HCT116 (cell line): Measurements from ENCODE around the gene MUC5B. TPM values are rescaled to one million over a fixed set of nuclear protein-coding genes. Genes with fewer than 3 reads are reported as not detected.

Experiments
- ATAC-seq: fragments of 200-7000 bp; cut with Tn5 transposase; 2 replicates; pipeline ENCODE4 v1.9.1; 2020; ENCODE audit warnings: mild to moderate bottlenecking, moderate library complexity
- BruUV-seq: library from RNA; stranded (reverse); fragments of 400-500 nt; replicated peaks from 2 replicates; lab custom pipeline; 2021; lab: Mats Ljungman, UMichigan
- CTCF ChIA-PET: fragments of 300-600 bp; sonication (Branson Sonifier 250); formaldehyde crosslinking; loops from one replicate; lab custom pipeline; 2021; ENCODE audit warnings: antibody characterized with exemption; lab: Charles Lee
- POLR2A ChIA-PET: fragments of 300-600, 350-600 bp; sonication (Branson Sonifier 250); formaldehyde crosslinking; loops from one replicate; lab custom pipeline; 2021; ENCODE audit warnings: antibody characterized with exemption; lab: Charles Lee
- RAD21 ChIA-PET, 2 experiments: fragments of 300-600 bp; sonication (Branson Sonifier 250); formaldehyde crosslinking; loops; one replicate each; lab custom pipeline; 2023; ENCODE audit warnings: low total read pairs in 2 of 2; ENCODE audit not compliant: uncharacterized antibody in 2 of 2, unreplicated experiment in 2 of 2, low non-redundant PET in 1 of 2; lab: Charles Lee
- DNase-seq: peaks from one replicate; pipeline ENCODE4 v3.0.0-alpha.2; 2010; ENCODE audit warnings: low read depth, low spot score
- H2AFZ ChIP-seq: fragments of 200-600 bp; shearing (Covaris generic), sonication (generic); 2 replicates; pipeline ENCODE4 v1.6.1; 2017; ENCODE audit warnings: low read depth, mixed run types, mixed read lengths, antibody characterized with exemption, low read length; ENCODE audit not compliant: poor library complexity, severe bottlenecking
- H3K27ac ChIP-seq: 2 replicates; pipeline ENCODE4 v1.5.1; 2012; ENCODE audit warnings: low read depth, low read length
- H3K27me3 ChIP-seq: fragments of 200-600 bp; sonication (generic); 2 replicates; pipeline ENCODE4 v1.6.1; 2016; ENCODE audit warnings: mixed run types, low read length, mixed read lengths; ENCODE audit not compliant: insufficient read depth
- H3K36me3 ChIP-seq, 2 experiments: fragments of 200-500 bp in 1 of 2; fragments of 200-600 bp in 1 of 2; sonication (Bioruptor generic) in 1 of 2; sonication (generic) in 1 of 2; 2 replicates each; pipeline versions ENCODE4 v1.5.1 to v1.6.1; 2014 to 2016; ENCODE audit warnings: low read length in 2 of 2, inconsistent platforms in 1 of 2, mixed read lengths in 1 of 2, mixed run types in 1 of 2; ENCODE audit not compliant: insufficient read depth in 2 of 2, control insufficient read depth in 1 of 2
- H3K4me1 ChIP-seq, 2 experiments: fragments of 200-600 bp in 1 of 2; sonication (generic) in 1 of 2; 2 replicates each; pipeline versions ENCODE4 v1.5.1 to v1.6.1; 2012 to 2017; ENCODE audit warnings: low read length in 2 of 2, inconsistent platforms in 1 of 2, mild to moderate bottlenecking in 1 of 2, mixed read lengths in 1 of 2, mixed run types in 1 of 2, moderate library complexity in 1 of 2; ENCODE audit not compliant: insufficient read depth in 2 of 2, control insufficient read depth in 1 of 2
- H3K4me2 ChIP-seq: fragments of 200-600 bp; sonication (generic); 2 replicates; pipeline ENCODE4 v1.6.1; 2017; ENCODE audit warnings: mixed run types, low read length, mixed read lengths
- H3K4me3 ChIP-seq, 2 experiments: fragments of 200-600 bp in 1 of 2; sonication (generic) in 1 of 2; replicated peaks in 1 of 2; 2 replicates each; pipeline ENCODE4 v1.5.1; 2011 to 2016; ENCODE audit warnings: low read length in 2 of 2, control low read depth in 1 of 2, low read depth in 1 of 2, mild to moderate bottlenecking in 1 of 2, mixed read lengths in 1 of 2, mixed run types in 1 of 2
- H3K79me2 ChIP-seq: fragments of 200-600 bp; sonication (generic); 2 replicates; pipeline ENCODE4 v1.6.1; 2017; ENCODE audit warnings: mild to moderate bottlenecking, mixed run types, low read length, moderate library complexity, mixed read lengths; ENCODE audit not compliant: insufficient read depth
- H3K9ac ChIP-seq: fragments of 200-600 bp; sonication (generic); 2 replicates; pipeline ENCODE4 v1.6.1; 2016; ENCODE audit warnings: low read length, mixed read lengths
- H3K9me2 ChIP-seq: fragments of 200-600 bp; sonication (generic), shearing (Covaris generic); 2 replicates; pipeline ENCODE4 v1.6.1; 2017; ENCODE audit warnings: mixed run types, mild to moderate bottlenecking, moderate library complexity; ENCODE audit not compliant: insufficient read depth
- H3K9me3 ChIP-seq, 2 experiments: fragments of 200-500 bp in 1 of 2; fragments of 200-600 bp in 1 of 2; sonication (Bioruptor generic) in 1 of 2; sonication (generic) in 1 of 2; 2 replicates each; pipeline ENCODE4 v1.6.1; 2014 to 2017; ENCODE audit warnings: low read length in 2 of 2, mixed read lengths in 2 of 2, inconsistent platforms in 1 of 2, low read depth in 1 of 2, mild to moderate bottlenecking in 1 of 2, mixed run types in 1 of 2, moderate library complexity in 1 of 2; ENCODE audit not compliant: control insufficient read depth in 1 of 2, insufficient read depth in 1 of 2
- H4K20me1 ChIP-seq: fragments of 200-600 bp; sonication (generic), shearing (Covaris generic); 2 replicates; pipeline ENCODE4 v1.6.1; 2017; ENCODE audit warnings: mixed run types, mild to moderate bottlenecking, moderate library complexity; ENCODE audit not compliant: insufficient read depth
- EZH2 ChIP-seq: fragments of 200-600 bp; sonication (generic); IDR thresholded peaks from 2 replicates; pipeline ENCODE4 v1.6.1; 2017; ENCODE audit warnings: antibody characterized with exemption, mixed run types
- SIN3A ChIP-seq: IDR thresholded peaks from 2 replicates; pipeline ENCODE4 v1.6.1; 2012; ENCODE audit warnings: low read depth
- ZNF274 ChIP-seq: fragments of 200-500 bp; sonication (Bioruptor generic); IDR thresholded peaks from 2 replicates; pipeline ENCODE4 v1.6.1; 2014; ENCODE audit warnings: mild to moderate bottlenecking, low read depth, low read length, inconsistent platforms
- intact Hi-C: fragments of 100-400 bp; cut with micrococcal nuclease; formaldehyde crosslinking; loops from 2 replicates; pipeline ENCODE4 v1.10.0; 2022
- total RNA-seq: library from RNA; stranded (reverse); gene quantifications from one replicate; pipeline ENCODE4 v1.2.1, GENCODE V29; 2021; ENCODE audit not compliant: unreplicated experiment
- TF ChIP-seq, protein P1 (sequence below): IDR thresholded peaks from 2 replicates; pipeline ENCODE4 v1.6.1; 2012
- TF ChIP-seq, protein P2 (sequence below): IDR thresholded peaks from 2 replicates; pipeline ENCODE4 v1.6.1; 2012

The MUC5B gene
- total RNA-seq, 1 experiment from 2014 or later, result 1.5 TPM

DNA sequence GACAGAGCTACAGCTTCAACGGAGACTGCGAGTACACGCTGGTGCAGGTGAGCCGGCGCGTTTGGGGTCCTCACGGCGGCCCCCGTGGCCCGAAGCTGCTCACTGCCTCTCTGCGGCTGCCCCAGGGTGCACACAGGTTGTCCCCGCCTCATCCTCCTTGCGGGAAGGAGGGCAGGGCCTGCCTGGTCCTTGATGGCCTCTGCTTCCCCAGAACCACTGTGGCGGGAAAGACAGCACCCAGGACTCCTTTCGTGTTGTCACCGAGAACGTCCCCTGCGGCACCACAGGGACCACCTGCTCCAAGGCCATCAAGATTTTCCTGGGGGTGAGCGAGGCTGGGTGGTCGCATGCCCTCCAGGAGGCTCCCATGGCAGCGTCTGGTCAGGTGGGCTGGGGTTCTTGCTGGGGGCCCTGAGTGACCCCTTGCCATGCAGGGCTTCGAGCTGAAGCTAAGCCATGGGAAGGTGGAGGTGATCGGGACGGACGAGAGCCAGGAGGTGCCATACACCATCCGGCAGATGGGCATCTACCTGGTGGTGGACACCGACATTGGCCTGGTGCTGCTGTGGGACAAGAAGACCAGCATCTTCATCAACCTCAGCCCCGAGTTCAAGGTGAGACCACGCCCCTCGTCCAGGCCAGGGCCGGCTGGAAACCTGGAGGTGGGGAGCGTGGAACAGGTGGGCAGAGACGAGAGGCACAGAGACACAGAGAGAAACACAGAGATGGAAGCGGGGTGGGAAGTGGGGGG, 45.7 kb upstream of the MUC5B start:
- H3K9ac ChIP-seq, result no peak overlapping the region
- no peaks in the 10 kb centered on the region for H3K9me2 ChIP-seq
- POLR2A ChIA-PET, result no interaction called here
- no peaks in the 10 kb centered on the region for H4K20me1 ChIP-seq
- H3K79me2 ChIP-seq, result no peaks in the 10 kb centered on the region
- RAD21 ChIA-PET, result no interaction called here
- H3K9me3 ChIP-seq, result no peaks in the 10 kb centered on the region
- H2AFZ ChIP-seq, result no peak overlapping the region
- no peak for ATAC-seq
- no peak overlapping the region for H3K27ac ChIP-seq
- no peak for DNase-seq
- CTCF ChIA-PET, result no interaction called here
- TF ChIP-seq, protein P1, sequence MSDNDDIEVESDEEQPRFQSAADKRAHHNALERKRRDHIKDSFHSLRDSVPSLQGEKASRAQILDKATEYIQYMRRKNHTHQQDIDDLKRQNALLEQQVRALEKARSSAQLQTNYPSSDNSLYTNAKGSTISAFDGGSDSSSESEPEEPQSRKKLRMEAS, result no peak
- TF ChIP-seq, all 23 proteins: peak for 0
- no TSS peak for BruUV-seq
- no peaks in the 10 kb centered on the region for H3K27me3 ChIP-seq
- H3K4me1 ChIP-seq, result no peaks in the 10 kb centered on the region
- intact Hi-C loops, result no loop called here
- no peak overlapping the region for H3K4me2 ChIP-seq
- no peaks in the 10 kb centered on the region for H3K36me3 ChIP-seq
- H3K4me3 ChIP-seq, result no peak overlapping the region

DNA sequence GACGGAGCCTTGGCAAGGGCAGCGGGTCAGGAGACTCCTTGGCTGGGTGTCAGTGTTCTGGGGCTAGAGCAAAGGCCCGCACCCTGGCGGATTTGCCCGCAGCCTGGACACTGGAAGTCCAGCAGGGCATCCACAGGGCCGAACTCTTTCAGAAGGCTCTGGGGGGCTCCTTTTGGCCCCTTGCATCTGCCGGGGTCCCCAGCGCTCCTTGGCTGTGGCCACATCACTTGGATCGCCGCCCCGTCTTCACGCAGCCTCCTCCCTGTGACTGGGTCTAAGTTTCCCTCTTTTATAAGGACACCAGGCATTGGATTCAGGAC, 45.1 kb upstream of the MUC5B start:
- no peak overlapping the region for H3K27ac ChIP-seq
- ChIA-PET POLR2A (no interaction called here), CTCF (no interaction called here), RAD21 (no interaction called here)
- H3K27me3 ChIP-seq, result no peaks in the 10 kb centered on the region
- ATAC-seq, result no peak
- BruUV-seq, result no TSS peak
- H3K9me3 ChIP-seq, result no peaks in the 10 kb centered on the region
- no peaks in the 10 kb centered on the region for H3K9me2 ChIP-seq
- H3K4me1 ChIP-seq, result no peaks in the 10 kb centered on the region
- H4K20me1 ChIP-seq, result no peaks in the 10 kb centered on the region
- no peak overlapping the region for H2AFZ ChIP-seq
- intact Hi-C loops, result no loop called here
- H3K36me3 ChIP-seq, result no peaks in the 10 kb centered on the region
- H3K4me2 ChIP-seq, result no peak overlapping the region
- TF ChIP-seq EZH2, result no peak
- no peak for TF ChIP-seq SIN3A
- TF ChIP-seq, protein P1, result no peak
- TF ChIP-seq, protein P2, sequence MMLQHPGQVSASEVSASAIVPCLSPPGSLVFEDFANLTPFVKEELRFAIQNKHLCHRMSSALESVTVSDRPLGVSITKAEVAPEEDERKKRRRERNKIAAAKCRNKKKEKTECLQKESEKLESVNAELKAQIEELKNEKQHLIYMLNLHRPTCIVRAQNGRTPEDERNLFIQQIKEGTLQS, result no peak
- no peak for TF ChIP-seq ZNF274
- no peak overlapping the region for H3K4me3 ChIP-seq
- no peak overlapping the region for H3K9ac ChIP-seq
- H3K79me2 ChIP-seq, result no peaks in the 10 kb centered on the region
- no peak for DNase-seq
